A549 (cell line): Measurements from ENCODE around the gene TMEM214. TPM values are rescaled to one million over a fixed set of nuclear protein-coding genes. Genes with fewer than 3 reads are reported as not detected.

Experiments used
- ATAC-seq, 2 experiments: fragments of 200-7000 bp in 1 of 2; fragments of >200 bp in 1 of 2; cut with Nextera tagmentation in 1 of 2; cut with Tn5 transposase in 1 of 2; 3 replicates each; pipeline versions ENCODE4 v1.8.0 to v1.9.1; 2018 to 2020; ENCODE audit warnings: mild to moderate bottlenecking in 1 of 2, moderate library complexity in 1 of 2
- CTCF ChIA-PET: fragments of 300-600 bp; sonication (Branson Sonifier 250); formaldehyde crosslinking; extraction: SDS; loops from one replicate; lab custom pipeline; 2021; ENCODE audit warnings: antibody characterized with exemption, inconsistent platforms; lab: Yijun Ruan, JAX
- POLR2A ChIA-PET: fragments of 350-600 bp; formaldehyde crosslinking; extraction: SDS; loops from one replicate; lab custom pipeline; 2021; ENCODE audit warnings: antibody characterized with exemption, inconsistent platforms; lab: Yijun Ruan, JAX
- DNase-seq, 2 experiments: peaks; one replicate each; pipeline versions ENCODE4 v3.0.0 to v3.0.0-alpha.2; 2011 to 2016; ENCODE audit warnings: low read depth in 1 of 2, low spot score in 1 of 2
- FAIRE-seq: peaks from 2 replicates; lab custom pipeline; 2011; peaks lifted over from hg19 to GRCh38; lab: Jason Lieb, UNC
- H3K27ac ChIP-seq, 2 experiments: fragments of >200 bp; sonication (Bioruptor Twin); formaldehyde crosslinking; 3 replicates each; pipeline ENCODE4 v1.5.1; 2016 to 2017
- H3K4me1 ChIP-seq: fragments of >200 bp; sonication (Bioruptor Twin); formaldehyde crosslinking; 3 replicates; pipeline ENCODE4 v1.6.1; 2016
- H3K4me2 ChIP-seq: fragments of >200 bp; sonication (Bioruptor Twin); formaldehyde crosslinking; 3 replicates; pipeline ENCODE4 v1.6.1; 2016
- H3K4me3 ChIP-seq: fragments of >200 bp; sonication (Bioruptor Twin); formaldehyde crosslinking; 3 replicates; pipeline ENCODE4 v1.5.1; 2016
- H3K9me3 ChIP-seq: fragments of >200 bp; sonication (Bioruptor Twin); formaldehyde crosslinking; 3 replicates; pipeline ENCODE4 v1.6.1; 2016
- BHLHE40 ChIP-seq: IDR thresholded peaks from 2 replicates; pipeline ENCODE4 v1.6.1; 2012; ENCODE audit warnings: low read depth, low read length, inconsistent platforms
- CBX8 ChIP-seq: fragments of 200-600 bp; sonication (generic); IDR thresholded peaks from 2 replicates; pipeline ENCODE4 v1.6.1; 2016
- CHD4 ChIP-seq: fragments of 200-600 bp; sonication (generic); IDR thresholded peaks from 2 replicates; pipeline ENCODE4 v1.6.1; 2016; ENCODE audit warnings: antibody characterized with exemption, mild to moderate bottlenecking, borderline replicate concordance
- EP300 ChIP-seq, 2 experiments: fragments of >200 bp; sonication (Bioruptor Twin); formaldehyde crosslinking; IDR thresholded peaks; 2 replicates in 1 of 2; 3 replicates in 1 of 2; pipeline ENCODE4 v1.6.1; 2016 to 2017
- FOSB ChIP-seq: fragments of 250-450 bp; sonication (Bioruptor Pico); IDR thresholded peaks from 2 replicates; pipeline ENCODE4 v1.5.0; 2020; ENCODE audit warnings: mild to moderate bottlenecking, moderate library complexity
- HDAC2 ChIP-seq: fragments of 200-600 bp; sonication (generic); IDR thresholded peaks from 2 replicates; pipeline ENCODE4 v1.6.1; 2016
- HEYL ChIP-seq: fragments of 250-450 bp; sonication (Bioruptor Pico); IDR thresholded peaks from 2 replicates; pipeline ENCODE4 v1.8.0; 2021; ENCODE audit warnings: mild to moderate bottlenecking, moderate library complexity
- KDM1A ChIP-seq: fragments of 200-600 bp; sonication (generic); IDR thresholded peaks from 2 replicates; pipeline ENCODE4 v1.6.1; 2016; ENCODE audit warnings: low read depth, mild to moderate bottlenecking
- MAX ChIP-seq: IDR thresholded peaks from 2 replicates; pipeline ENCODE4 v1.6.1; 2012
- POLR2A ChIP-seq: IDR thresholded peaks from 2 replicates; pipeline ENCODE4 v1.6.1; 2012; ENCODE audit warnings: mild to moderate bottlenecking, low read length
- RCOR1 ChIP-seq: fragments of 150-350 bp; IDR thresholded peaks from 2 replicates; pipeline ENCODE4 v1.6.1; 2014; ENCODE audit warnings: antibody characterized with exemption, low read length, low read depth
- REST ChIP-seq: fragments of 200-600 bp; sonication (generic); IDR thresholded peaks from 2 replicates; pipeline ENCODE4 v1.6.1; 2016; ENCODE audit warnings: antibody characterized with exemption, mild to moderate bottlenecking, moderate library complexity
- RFX5 ChIP-seq: fragments of 450-650 bp; IDR thresholded peaks from 2 replicates; pipeline ENCODE4 v1.7.1; 2014; ENCODE audit warnings: antibody characterized with exemption, mild to moderate bottlenecking, moderate library complexity
- RNF2 ChIP-seq: fragments of 200-600 bp; sonication (generic); IDR thresholded peaks from 2 replicates; pipeline ENCODE4 v1.6.1; 2016; ENCODE audit warnings: low read depth, mild to moderate bottlenecking, antibody characterized with exemption, moderate library complexity, borderline replicate concordance
- SMC3 ChIP-seq: fragments of >200 bp; sonication (Bioruptor Twin); formaldehyde crosslinking; IDR thresholded peaks from 3 replicates; pipeline ENCODE4 v1.6.1; 2018; ENCODE audit warnings: inconsistent platforms
- USF2 ChIP-seq: fragments of 450-650 bp; IDR thresholded peaks from 2 replicates; pipeline ENCODE4 v1.6.1; 2014; ENCODE audit warnings: antibody characterized with exemption
- ZC3H11A ChIP-seq: fragments of 450-650 bp; IDR thresholded peaks from 2 replicates; pipeline ENCODE4 v1.6.1; 2014; ENCODE audit warnings: antibody characterized with exemption, mild to moderate bottlenecking
- ZSCAN20 ChIP-seq: fragments of 250-450 bp; sonication (Bioruptor Pico); IDR thresholded peaks from 2 replicates; pipeline ENCODE4 v1.8.0; 2022; ENCODE audit warnings: mild to moderate bottlenecking, moderate library complexity
- WGBS: methylation state at CpG from one replicate; pipeline ENCODE4 v1.1.6; 2017; ENCODE audit errors: missing lambda C conversion rate; 5-methylcytosine and 5-hydroxymethylcytosine counted together
- polyA plus RNA-seq, 4 experiments: library from polyadenylated mRNA; depleted of rRNA in 3 of 4; stranded (reverse); fragments of >200 nt; fragmentation: RNase III in 1 of 4; extraction: RNeasy Plus Mini Kit Qiagen cat#74134 plus additional on column Dnase treatment in 1 of 4; gene quantifications; 2 replicates in 3 of 4; 3 replicates in 1 of 4; pipeline ENCODE4 v1.2.3, GENCODE V29; 2011 to 2017
- TF ChIP-seq, protein P1 (sequence below): IDR thresholded peaks from 2 replicates; pipeline ENCODE4 v1.6.1; 2012; ENCODE audit warnings: low read depth, borderline replicate concordance
- TF ChIP-seq, protein P2 (sequence below): IDR thresholded peaks from 2 replicates; pipeline ENCODE4 v1.6.1; 2012

TMEM214 gene
- polyA plus RNA-seq, 2 of the 4 experiments (the other 2 are of a cell fraction), result 54.3 to 74.9 TPM

DNA sequence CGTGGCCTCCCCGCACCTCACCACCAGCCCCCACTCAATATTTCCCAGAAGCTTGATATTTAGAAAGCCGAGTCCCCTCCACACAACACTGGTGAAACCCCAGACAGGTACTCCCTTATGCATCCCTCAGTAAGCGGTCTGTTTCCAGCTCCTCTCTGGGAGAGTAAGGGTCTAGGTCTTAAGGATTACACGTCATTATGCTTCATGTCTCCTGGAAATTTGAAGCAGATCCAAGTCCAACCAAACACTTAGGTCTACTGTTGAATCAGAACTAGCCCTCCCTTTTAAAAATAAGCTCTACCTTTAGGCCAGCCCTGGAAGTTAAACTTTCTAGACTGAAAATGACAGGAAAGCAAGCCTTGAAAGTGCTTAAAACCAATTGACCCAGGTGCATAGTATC lies 40.2 kb downstream of the TMEM214 start (continued):
- TF ChIP-seq, protein P1, sequence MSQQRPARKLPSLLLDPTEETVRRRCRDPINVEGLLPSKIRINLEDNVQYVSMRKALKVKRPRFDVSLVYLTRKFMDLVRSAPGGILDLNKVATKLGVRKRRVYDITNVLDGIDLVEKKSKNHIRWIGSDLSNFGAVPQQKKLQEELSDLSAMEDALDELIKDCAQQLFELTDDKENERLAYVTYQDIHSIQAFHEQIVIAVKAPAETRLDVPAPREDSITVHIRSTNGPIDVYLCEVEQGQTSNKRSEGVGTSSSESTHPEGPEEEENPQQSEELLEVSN, result no peak
- TF ChIP-seq RCOR1, result no peak
- no peak for TF ChIP-seq ZSCAN20 (CRISPR knock-in tag)
- no peak for TF ChIP-seq HEYL (CRISPR knock-in tag)
- TF ChIP-seq SMC3, result no peak
- TF ChIP-seq, all 56 proteins: peak for 0

GRCh38 chr2:27073782-27074181 lies 41.0 kb downstream of the TMEM214 start:
- Histone ChIP-seq H3K9me3 (no peaks in the 10 kb centered on the region), H3K4me1 (peaks cover 19% of the 10 kb centered on the region), H3K4me2 (no peak overlapping the region), H3K27ac (no peak overlapping the region), H3K4me3 (no peak overlapping the region)
- TF ChIP-seq RFX5 (no peak), BHLHE40 (no peak), HEYL (CRISPR knock-in tag) (no peak), KDM1A (no peak), CHD4 (no peak), REST (no peak), CBX8 (no peak), RCOR1 (no peak), EP300 (IDR thresholded peaks at IDR 0.05) (no peak), HDAC2 (no peak), ZC3H11A (no peak), RNF2 (no peak), MAX (no peak), POLR2A (no peak), USF2 (no peak), FOSB (CRISPR knock-in tag) (no peak)
- TF ChIP-seq, protein P2, sequence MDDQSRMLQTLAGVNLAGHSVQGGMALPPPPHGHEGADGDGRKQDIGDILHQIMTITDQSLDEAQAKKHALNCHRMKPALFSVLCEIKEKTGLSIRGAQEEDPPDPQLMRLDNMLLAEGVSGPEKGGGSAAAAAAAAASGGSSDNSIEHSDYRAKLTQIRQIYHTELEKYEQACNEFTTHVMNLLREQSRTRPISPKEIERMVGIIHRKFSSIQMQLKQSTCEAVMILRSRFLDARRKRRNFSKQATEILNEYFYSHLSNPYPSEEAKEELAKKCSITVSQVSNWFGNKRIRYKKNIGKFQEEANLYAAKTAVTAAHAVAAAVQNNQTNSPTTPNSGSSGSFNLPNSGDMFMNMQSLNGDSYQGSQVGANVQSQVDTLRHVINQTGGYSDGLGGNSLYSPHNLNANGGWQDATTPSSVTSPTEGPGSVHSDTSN, result no peak
- 91% methylated on average over 2 of the region's 2 CpGs for WGBS
- FAIRE-seq (no peak), ATAC-seq (no peak), DNase-seq (no peak)
- POLR2A ChIA-PET, result no interaction called here
- CTCF ChIA-PET, result interaction anchor here (1.0 to 18.7 kb wide), 7 partner anchors 10 to 227 kb away, joined by 3 to 253 read pairs (median 4); partner anchors contain the start of genes AGBL5, EMILIN1 and KHK
